ENCODE data around the gene TIMM13. TPM values are rescaled to one million over a fixed set of nuclear protein-coding genes. Genes with fewer than 3 reads are reported as not detected.

Gene TIMM13
- polyA plus RNA-seq, 2 of the 4 experiments (the other 2 are of a cell fraction) = 24.7 to 81.2 TPM

DNA sequence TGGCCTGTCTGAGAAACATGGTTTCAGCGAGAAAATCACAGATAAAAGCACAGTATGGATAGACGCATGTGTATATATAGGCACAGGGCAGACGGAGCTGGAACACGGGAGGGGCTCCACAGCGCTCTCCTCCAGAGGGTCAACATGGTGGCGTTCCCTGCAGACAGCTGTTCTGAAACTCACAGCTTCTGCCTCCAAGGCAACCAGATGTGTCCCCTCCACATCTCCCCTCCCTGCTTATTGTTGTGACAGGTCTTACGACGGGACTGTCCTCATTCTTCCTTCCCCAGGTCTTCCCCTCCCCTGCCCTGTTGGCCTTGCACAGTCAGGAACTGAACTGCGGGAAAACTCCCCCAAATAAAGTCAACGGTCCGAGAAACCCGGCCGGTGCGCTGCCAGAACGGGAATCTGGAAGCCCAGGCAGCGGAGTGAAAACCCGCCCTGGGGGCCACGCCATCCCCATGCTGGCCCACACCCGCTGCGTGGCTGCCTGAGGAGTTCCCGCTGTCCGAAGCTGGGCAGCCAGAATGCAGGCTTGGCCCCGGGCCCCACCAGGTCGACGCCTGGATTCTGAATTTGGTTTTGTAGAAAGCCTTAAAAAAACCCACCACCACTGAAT lies 2.6 kb upstream of the TIMM13 start:
- FAIRE-seq = no peak
- Histone ChIP-seq H3K27ac (no peak overlapping the region), H3K9me3 (no peaks in the 10 kb centered on the region), H3K4me1 (peaks cover 17% of the 10 kb centered on the region; the same call in 2 of the 3 replicates), H3K4me2 (no peak overlapping the region), H3K4me3 (no peak overlapping the region)
- 92% methylated on average over 22 of the region's 25 CpGs for WGBS (ENCODE audit: missing lambda C conversion rate)
- CTCF ChIA-PET = interaction anchor here (1.3 kb wide), 1 partner anchor 184 kb away, joined by 3 read pairs; no protein-coding TSS in a partner anchor
- no peak for ATAC-seq
- DNase-seq (ENCODE audit: low read depth in 1 of 2, low spot score in 1 of 2) = no peak
- no peak for TF ChIP-seq FOXS1 (CRISPR knock-in tag; IDR thresholded peaks at IDR 0.05)
- TF ChIP-seq, protein P1, sequence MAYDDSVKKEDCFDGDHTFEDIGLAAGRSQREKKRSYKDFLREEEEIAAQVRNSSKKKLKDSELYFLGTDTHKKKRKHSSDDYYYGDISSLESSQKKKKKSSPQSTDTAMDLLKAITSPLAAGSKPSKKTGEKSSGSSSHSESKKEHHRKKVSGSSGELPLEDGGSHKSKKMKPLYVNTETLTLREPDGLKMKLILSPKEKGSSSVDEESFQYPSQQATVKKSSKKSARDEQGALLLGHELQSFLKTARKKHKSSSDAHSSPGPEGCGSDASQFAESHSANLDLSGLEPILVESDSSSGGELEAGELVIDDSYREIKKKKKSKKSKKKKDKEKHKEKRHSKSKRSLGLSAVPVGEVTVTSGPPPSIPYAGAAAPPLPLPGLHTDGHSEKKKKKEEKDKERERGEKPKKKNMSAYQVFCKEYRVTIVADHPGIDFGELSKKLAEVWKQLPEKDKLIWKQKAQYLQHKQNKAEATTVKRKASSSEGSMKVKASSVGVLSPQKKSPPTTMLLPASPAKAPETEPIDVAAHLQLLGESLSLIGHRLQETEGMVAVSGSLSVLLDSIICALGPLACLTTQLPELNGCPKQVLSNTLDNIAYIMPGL (CRISPR knock-in tag; IDR thresholded peaks at IDR 0.05; ENCODE audit: borderline replicate concordance) = no peak
- no peak for TF ChIP-seq CHD2 (IDR thresholded peaks at IDR 0.05; ENCODE audit: low read length, partially characterized antibody)
- TF ChIP-seq KDM5A (IDR thresholded peaks at IDR 0.05) = no peak
- TF ChIP-seq SREBF2 (IDR thresholded peaks at IDR 0.05) = no peak
- no peak for TF ChIP-seq RAD21 (conservative IDR thresholded peaks at IDR 0.05 in 1 of 2, IDR thresholded peaks at IDR 0.05 in 1 of 2)
- TF ChIP-seq RARB (CRISPR knock-in tag; IDR thresholded peaks at IDR 0.05) = no peak
- no peak for TF ChIP-seq HDAC2 (IDR thresholded peaks at IDR 0.05)
- TF ChIP-seq MAFK (IDR thresholded peaks at IDR 0.05; ENCODE audit: partially characterized antibody) = no peak
- TF ChIP-seq JUNB (IDR thresholded peaks at IDR 0.05) = no peak
- no peak for TF ChIP-seq MYC (IDR thresholded peaks at IDR 0.05; ENCODE audit: borderline replicate concordance, low read length)
- no peak for TF ChIP-seq CBX2 (IDR thresholded peaks at IDR 0.05; ENCODE audit: borderline replicate concordance, low read depth)
- no peak for TF ChIP-seq EHF (CRISPR knock-in tag; IDR thresholded peaks at IDR 0.05)
- no peak for TF ChIP-seq FOSL2 (IDR thresholded peaks at IDR 0.05)
- no peak for TF ChIP-seq FOSL2 (CRISPR knock-in tag; IDR thresholded peaks at IDR 0.05)
- TF ChIP-seq, protein P2, sequence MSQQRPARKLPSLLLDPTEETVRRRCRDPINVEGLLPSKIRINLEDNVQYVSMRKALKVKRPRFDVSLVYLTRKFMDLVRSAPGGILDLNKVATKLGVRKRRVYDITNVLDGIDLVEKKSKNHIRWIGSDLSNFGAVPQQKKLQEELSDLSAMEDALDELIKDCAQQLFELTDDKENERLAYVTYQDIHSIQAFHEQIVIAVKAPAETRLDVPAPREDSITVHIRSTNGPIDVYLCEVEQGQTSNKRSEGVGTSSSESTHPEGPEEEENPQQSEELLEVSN (IDR thresholded peaks at IDR 0.05; ENCODE audit: borderline replicate concordance, low read depth) = no peak
- TF ChIP-seq ZFP36 (IDR thresholded peaks at IDR 0.05; ENCODE audit: borderline replicate concordance, partially characterized antibody) = no peak
- TF ChIP-seq JUN (IDR thresholded peaks at IDR 0.05) = no peak
- TF ChIP-seq POLR2AphosphoS2 (conservative IDR thresholded peaks at IDR 0.05; ENCODE audit: low read length) = no peak
- POLR2A ChIA-PET = no interaction called here

DNA sequence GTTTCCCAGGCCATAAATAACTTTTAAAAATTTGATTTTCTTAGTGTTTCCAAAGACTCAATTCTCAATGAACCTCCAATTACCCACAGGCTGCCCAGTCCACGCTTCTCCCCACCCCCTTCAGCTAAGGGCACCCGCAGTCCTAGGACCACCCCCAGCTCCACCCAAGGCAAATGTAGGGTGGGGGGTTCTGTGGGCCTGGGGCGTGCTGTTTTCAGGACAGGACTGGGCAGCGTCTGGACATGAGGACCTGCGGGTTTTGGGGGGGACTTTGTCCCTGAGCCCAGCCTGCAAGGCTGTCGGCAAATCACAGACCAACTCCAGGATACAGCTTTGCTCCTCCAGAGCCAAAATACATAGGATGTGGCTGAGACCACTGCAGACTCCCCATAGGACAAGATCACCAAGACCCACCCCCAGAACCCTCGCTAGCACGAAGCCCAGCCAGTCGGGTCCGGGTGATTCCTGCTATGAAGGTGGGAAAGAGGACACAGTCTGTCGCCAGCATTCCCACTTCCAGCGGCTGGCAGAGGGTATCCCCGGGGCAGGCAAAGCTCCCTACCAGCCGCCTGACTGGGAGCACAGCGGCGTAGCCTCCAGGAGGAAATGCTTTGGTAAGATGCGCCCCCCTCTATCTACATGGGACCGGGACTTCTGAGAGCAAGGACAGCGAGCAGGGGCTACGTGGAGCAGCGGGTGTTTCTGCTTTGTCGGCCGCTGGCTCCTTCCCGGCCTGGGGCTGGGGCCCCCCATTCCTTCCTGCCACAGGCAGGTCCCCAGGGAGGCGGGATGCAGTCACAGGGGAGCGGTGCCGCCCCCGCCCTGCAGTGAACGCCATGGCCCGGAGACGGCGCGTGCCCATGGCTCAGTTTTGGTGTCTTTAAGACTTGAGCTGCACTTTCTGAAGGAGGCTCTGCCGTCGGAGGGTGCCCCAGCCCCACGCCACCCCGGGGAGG lies 1.6 kb upstream of the TIMM13 start:
- 93% methylated on average over 23 of the region's 37 CpGs for WGBS (ENCODE audit: missing lambda C conversion rate)
- POLR2A ChIA-PET = interaction anchor here (1.6 kb wide), 1 partner anchor 182 kb away, joined by 6 read pairs; no protein-coding TSS in a partner anchor
- FAIRE-seq = no peak

More for the DNA sequence above, 1.6 kb upstream of the TIMM13 start:
- TF ChIP-seq TFCP2L1 (CRISPR knock-in tag; IDR thresholded peaks at IDR 0.05) (no peak), RCOR1 (IDR thresholded peaks at IDR 0.05; ENCODE audit: low read depth, low read length) (no peak), FOSL2 (IDR thresholded peaks at IDR 0.05) (no peak), FOSL2 (CRISPR knock-in tag; IDR thresholded peaks at IDR 0.05) (no peak), MAFK (IDR thresholded peaks at IDR 0.05; ENCODE audit: partially characterized antibody) (no peak), KDM5A (IDR thresholded peaks at IDR 0.05) (no peak), TP53 (CRISPR knock-in tag; IDR thresholded peaks at IDR 0.05) (no peak), MAZ (IDR thresholded peaks at IDR 0.05; ENCODE audit: borderline replicate concordance, low read depth, low read length) (no peak), HDAC2 (IDR thresholded peaks at IDR 0.05) (no peak)
- TF ChIP-seq, protein P3, sequence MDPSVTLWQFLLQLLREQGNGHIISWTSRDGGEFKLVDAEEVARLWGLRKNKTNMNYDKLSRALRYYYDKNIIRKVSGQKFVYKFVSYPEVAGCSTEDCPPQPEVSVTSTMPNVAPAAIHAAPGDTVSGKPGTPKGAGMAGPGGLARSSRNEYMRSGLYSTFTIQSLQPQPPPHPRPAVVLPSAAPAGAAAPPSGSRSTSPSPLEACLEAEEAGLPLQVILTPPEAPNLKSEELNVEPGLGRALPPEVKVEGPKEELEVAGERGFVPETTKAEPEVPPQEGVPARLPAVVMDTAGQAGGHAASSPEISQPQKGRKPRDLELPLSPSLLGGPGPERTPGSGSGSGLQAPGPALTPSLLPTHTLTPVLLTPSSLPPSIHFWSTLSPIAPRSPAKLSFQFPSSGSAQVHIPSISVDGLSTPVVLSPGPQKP (IDR thresholded peaks at IDR 0.05; ENCODE audit: low read depth, low read length) = no peak
- TF ChIP-seq, protein P4, sequence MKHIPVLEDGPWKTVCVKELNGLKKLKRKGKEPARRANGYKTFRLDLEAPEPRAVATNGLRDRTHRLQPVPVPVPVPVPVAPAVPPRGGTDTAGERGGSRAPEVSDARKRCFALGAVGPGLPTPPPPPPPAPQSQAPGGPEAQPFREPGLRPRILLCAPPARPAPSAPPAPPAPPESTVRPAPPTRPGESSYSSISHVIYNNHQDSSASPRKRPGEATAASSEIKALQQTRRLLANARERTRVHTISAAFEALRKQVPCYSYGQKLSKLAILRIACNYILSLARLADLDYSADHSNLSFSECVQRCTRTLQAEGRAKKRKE (CRISPR knock-in tag; IDR thresholded peaks at IDR 0.05; ENCODE audit: low read depth) = no peak
- TF ChIP-seq, protein P5, sequence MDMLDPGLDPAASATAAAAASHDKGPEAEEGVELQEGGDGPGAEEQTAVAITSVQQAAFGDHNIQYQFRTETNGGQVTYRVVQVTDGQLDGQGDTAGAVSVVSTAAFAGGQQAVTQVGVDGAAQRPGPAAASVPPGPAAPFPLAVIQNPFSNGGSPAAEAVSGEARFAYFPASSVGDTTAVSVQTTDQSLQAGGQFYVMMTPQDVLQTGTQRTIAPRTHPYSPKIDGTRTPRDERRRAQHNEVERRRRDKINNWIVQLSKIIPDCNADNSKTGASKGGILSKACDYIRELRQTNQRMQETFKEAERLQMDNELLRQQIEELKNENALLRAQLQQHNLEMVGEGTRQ (IDR thresholded peaks at IDR 0.05) = no peak
- CTCF ChIA-PET = interaction anchor here (0.7 to 1.3 kb wide), 2 partner anchors 185 to 515 kb away, joined by 3 read pairs; no protein-coding TSS in a partner anchor
- DNase-seq (ENCODE audit: low read depth in 1 of 2, low spot score in 1 of 2) (no peak), ATAC-seq (no peak)
- Histone ChIP-seq H3K4me3 (no peak overlapping the region), H3K27ac (no peak overlapping the region), H3K4me2 (no peak overlapping the region), H3K9me3 (no peaks in the 10 kb centered on the region), H3K4me1 (peaks cover 17% of the 10 kb centered on the region; the same call in 2 of the 3 replicates)
